Activated CD8-positive, alpha-beta memory T cell treated with anti-CD3 and anti-CD28 coated beads for 1 hour (primary cell): Measurements from ENCODE around the gene FRMD1.

Source experiments
- DNase-seq, 2 donors: peaks; one replicate each; pipeline ENCODE4 v3.0.0-alpha.2; 2020; ENCODE audit warnings: low read depth in 1 of 2; ENCODE audit errors: extremely low read depth in 1 of 2

Gene FRMD1

GRCh38 chr6:168032005-168032760 is 46.8 kb downstream of the FRMD1 start:
- DNase-seq = no peak

- no peak for DNase-seq
These were observed 47.5 kb downstream of the FRMD1 start for GRCh38 chr6:168031411-168031971.

- DNase-seq = no peak
These were observed 48.1 kb downstream of the FRMD1 start for GRCh38 chr6:168030908-168031307.

- no peak for DNase-seq
These were observed 48.7 kb downstream of the FRMD1 start for GRCh38 chr6:168030218-168030746.

GRCh38 chr6:168029459-168030217 is 49.4 kb downstream of the FRMD1 start:
- DNase-seq = no peak

GRCh38 chr6:168028181-168028580 is 50.8 kb downstream of the FRMD1 start:
- DNase-seq = no peak

GRCh38 chr6:168027521-168027920 is 51.5 kb downstream of the FRMD1 start:
- DNase-seq = no peak

GRCh38 chr6:168026925-168027324 is 52.1 kb downstream of the FRMD1 start:
- DNase-seq = no peak

- no peak for DNase-seq
These were observed 52.9 kb downstream of the FRMD1 start for GRCh38 chr6:168025831-168026710.

- no peak for DNase-seq
These were observed 54.0 kb downstream of the FRMD1 start for GRCh38 chr6:168024951-168025510.

- no peak for DNase-seq
These were observed 56.3 kb downstream of the FRMD1 start for GRCh38 chr6:168022488-168023321.

GRCh38 chr6:168021581-168021980 is 57.4 kb downstream of the FRMD1 start:
- no peak for DNase-seq

- no peak for DNase-seq
These were observed 58.8 kb downstream of the FRMD1 start for GRCh38 chr6:168020242-168020641.

- DNase-seq = no peak
These were observed 60.3 kb downstream of the FRMD1 start for GRCh38 chr6:168018664-168019063.

- DNase-seq = no peak
These were observed 61.4 kb downstream of the FRMD1 start for GRCh38 chr6:168017629-168018028.

GRCh38 chr6:168016721-168017525 is 62.1 kb downstream of the FRMD1 start:
- DNase-seq = no peak

- DNase-seq = no peak
These were observed 62.8 kb downstream of the FRMD1 start for GRCh38 chr6:168016176-168016620.

GRCh38 chr6:168015482-168016175 is 63.4 kb downstream of the FRMD1 start:
- DNase-seq = no peak
